Stimulated activated memory B cell treated with anti-CD40 and anti-IgM and Interleukin-4, amounts not matched to agents 10 μg/mL and 1 μg/mL and 100 μg/mL, for 72 hours (primary cell): ENCODE measurements around the gene RELN.
A peak's percentile ranks its signal among the peaks of the same experiment; 100 is the strongest.

Source experiments
- ATAC-seq: fragments of 150-1000 bp; cut with Tn5 transposase; 2 replicates; pipeline ENCODE4 v1.10.0; 2021
- H3K27ac Mint-ChIP-seq: one replicate; pipeline ENCODE4 v1.8.0; 2022; ENCODE audit warnings: mild to moderate bottlenecking, mixed read lengths
- H3K27me3 Mint-ChIP-seq: one replicate; pipeline ENCODE4 v1.8.0; 2022; ENCODE audit warnings: mixed read lengths
- H3K36me3 Mint-ChIP-seq: one replicate; pipeline ENCODE4 v1.8.0; 2022; ENCODE audit warnings: mixed read lengths
- H3K4me1 Mint-ChIP-seq: one replicate; pipeline ENCODE4 v1.8.0; 2022; ENCODE audit warnings: mixed read lengths
- H3K4me3 Mint-ChIP-seq: one replicate; pipeline ENCODE4 v1.8.0; 2022; ENCODE audit warnings: mild to moderate bottlenecking, moderate library complexity, mixed read lengths
- H3K9me3 Mint-ChIP-seq: one replicate; pipeline ENCODE4 v1.8.0; 2022; ENCODE audit warnings: mixed read lengths

RELN gene

GRCh38 chr7:103680161-103681144 is 309.0 kb downstream of the RELN start:
- peak; percentile 8 for ATAC-seq
- H3K9me3 Mint-ChIP-seq: no peaks in the 10 kb centered on the region
- H3K4me1 Mint-ChIP-seq: no peaks in the 10 kb centered on the region
- no peaks in the 10 kb centered on the region for H3K36me3 Mint-ChIP-seq
- no peak overlapping the region for H3K4me3 Mint-ChIP-seq
- H3K27ac Mint-ChIP-seq: no peak overlapping the region
- no peaks in the 10 kb centered on the region for H3K27me3 Mint-ChIP-seq

- ATAC-seq: no peak
- no peak overlapping the region for H3K27ac Mint-ChIP-seq
- H3K4me3 Mint-ChIP-seq: no peak overlapping the region
- no peaks in the 10 kb centered on the region for H3K4me1 Mint-ChIP-seq
- H3K36me3 Mint-ChIP-seq: no peaks in the 10 kb centered on the region
- H3K9me3 Mint-ChIP-seq: peaks cover 3% of the 10 kb centered on the region
- H3K27me3 Mint-ChIP-seq: peaks cover 6% of the 10 kb centered on the region
Measured at GRCh38 chr7:103679151-103680132, 310.0 kb downstream of the RELN start.

DNA sequence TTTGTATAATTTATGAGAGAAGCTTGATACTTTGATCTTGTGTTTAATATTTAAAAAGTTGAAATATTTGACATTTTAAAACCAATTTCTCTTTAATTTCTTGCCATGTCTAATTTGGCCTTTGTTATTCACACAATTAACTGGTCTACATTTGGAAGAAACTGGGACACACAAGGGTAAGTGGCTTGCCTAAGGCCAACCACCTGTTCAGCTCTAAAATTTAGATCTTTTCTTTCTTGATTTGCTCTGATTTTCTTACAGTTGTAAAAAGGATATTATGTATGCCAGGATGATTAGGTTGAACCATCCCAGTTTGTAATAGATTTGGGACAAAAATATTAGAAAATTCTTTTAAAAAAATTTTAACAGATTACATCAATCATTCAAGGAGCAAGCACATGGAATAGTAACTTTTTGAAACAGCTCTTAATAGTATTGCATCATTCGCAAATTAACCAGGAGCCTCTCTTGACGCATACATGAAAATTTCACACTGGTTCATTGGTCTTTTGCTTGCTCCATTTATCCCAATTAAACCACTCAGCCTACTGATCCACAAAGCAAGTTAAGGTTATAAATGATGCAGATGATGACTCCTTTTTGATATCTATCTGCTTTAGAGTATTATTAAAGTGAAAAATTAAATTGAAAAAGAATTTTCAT is 321.0 kb downstream of the RELN start:
- Mint-ChIP-seq H3K9me3 (no peaks in the 10 kb centered on the region), H3K36me3 (no peaks in the 10 kb centered on the region), H3K4me1 (no peaks in the 10 kb centered on the region), H3K4me3 (no peak overlapping the region), H3K27ac (no peak overlapping the region), H3K27me3 (peaks cover 6% of the 10 kb centered on the region)
- ATAC-seq: no peak

DNA sequence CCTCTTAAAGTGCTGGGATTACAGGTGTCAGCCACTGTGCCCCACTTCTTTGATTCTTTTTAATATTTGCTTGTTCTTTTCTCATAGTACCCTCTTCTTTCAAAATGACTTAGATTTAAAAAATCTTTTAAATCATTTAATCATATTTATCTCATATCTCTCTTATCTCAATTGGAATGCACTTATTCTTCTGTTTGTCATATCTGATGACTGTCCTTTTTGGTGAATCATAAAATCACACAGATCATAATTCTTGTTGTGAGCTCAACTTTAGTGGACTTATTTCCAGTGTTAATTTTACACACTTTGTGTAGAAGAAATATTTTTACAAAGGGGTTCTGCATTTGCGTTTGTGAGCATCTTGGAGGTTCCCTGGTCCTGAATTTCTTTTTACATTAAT is 323.1 kb downstream of the RELN start:
- Mint-ChIP-seq H3K9me3 (no peaks in the 10 kb centered on the region), H3K36me3 (no peaks in the 10 kb centered on the region), H3K27ac (no peak overlapping the region), H3K27me3 (no peaks in the 10 kb centered on the region), H3K4me3 (no peak overlapping the region), H3K4me1 (no peaks in the 10 kb centered on the region)
- no peak for ATAC-seq

DNA sequence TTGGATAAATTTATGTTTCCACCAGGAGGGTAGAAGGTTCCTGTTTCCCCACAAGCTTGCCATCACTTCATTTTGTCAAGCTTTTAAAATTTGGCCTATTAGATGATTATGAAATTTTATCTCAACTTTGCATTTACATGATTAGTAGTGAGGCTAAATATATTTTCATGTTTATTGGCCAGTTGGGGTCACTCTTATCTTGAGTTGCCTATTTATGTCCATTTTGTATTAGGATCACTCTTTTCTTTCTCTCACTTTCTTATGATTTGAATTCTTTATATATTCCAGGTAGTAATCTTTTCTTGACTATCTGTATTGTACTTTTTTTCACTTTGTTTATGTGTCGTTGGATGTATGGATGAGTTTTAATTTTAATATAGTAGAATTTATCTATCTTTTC is 324.9 kb downstream of the RELN start:
- Mint-ChIP-seq H3K9me3 (no peaks in the 10 kb centered on the region), H3K36me3 (no peaks in the 10 kb centered on the region), H3K4me3 (no peak overlapping the region), H3K4me1 (no peaks in the 10 kb centered on the region), H3K27me3 (no peaks in the 10 kb centered on the region), H3K27ac (no peak overlapping the region)
- ATAC-seq: no peak

DNA sequence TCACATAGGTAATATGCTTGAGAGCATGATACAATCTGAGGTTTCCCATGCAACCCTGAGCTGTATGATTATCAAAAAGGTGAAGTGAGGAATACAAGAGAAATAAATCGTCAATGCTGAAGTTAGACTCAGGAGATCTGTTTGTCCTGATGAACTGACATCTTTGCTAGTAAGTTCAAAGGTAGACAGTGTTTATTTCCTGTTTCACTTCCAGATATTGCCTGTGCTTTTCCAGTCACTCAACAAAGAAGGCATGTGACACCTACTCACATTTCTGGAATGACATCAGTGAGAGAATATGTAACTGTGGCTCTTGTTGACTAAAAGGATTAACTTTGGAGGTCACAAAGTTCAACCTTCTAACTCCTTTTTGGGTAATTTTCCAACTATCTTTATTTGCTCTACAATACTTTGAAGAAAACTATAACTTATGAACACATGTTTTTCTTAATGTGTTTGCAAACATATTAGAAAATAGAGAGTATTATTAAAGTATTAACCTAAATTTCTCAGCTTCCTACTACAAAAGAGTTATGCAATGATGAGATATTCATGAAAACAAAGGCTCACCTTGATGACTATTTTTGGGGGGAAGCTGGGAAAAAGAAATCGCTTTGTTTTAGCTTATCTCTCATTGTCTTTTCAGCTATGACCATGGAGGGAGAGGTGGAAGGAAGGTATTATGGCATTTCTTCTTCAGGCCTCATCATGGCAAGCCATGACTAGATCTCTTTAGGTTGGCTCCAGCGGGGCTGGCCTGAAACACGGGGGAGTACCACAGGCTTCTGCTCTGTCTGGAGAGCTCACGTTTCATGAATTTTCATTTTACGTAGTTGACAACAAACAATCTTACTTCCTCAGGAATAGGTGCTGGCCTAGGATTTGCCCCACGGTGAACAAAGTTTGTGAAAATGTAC is 328.7 kb downstream of the RELN start:
- no peak for ATAC-seq
- Mint-ChIP-seq H3K27me3 (no peaks in the 10 kb centered on the region), H3K4me1 (no peaks in the 10 kb centered on the region), H3K27ac (no peak overlapping the region), H3K36me3 (no peaks in the 10 kb centered on the region), H3K9me3 (no peaks in the 10 kb centered on the region), H3K4me3 (no peak overlapping the region)

DNA sequence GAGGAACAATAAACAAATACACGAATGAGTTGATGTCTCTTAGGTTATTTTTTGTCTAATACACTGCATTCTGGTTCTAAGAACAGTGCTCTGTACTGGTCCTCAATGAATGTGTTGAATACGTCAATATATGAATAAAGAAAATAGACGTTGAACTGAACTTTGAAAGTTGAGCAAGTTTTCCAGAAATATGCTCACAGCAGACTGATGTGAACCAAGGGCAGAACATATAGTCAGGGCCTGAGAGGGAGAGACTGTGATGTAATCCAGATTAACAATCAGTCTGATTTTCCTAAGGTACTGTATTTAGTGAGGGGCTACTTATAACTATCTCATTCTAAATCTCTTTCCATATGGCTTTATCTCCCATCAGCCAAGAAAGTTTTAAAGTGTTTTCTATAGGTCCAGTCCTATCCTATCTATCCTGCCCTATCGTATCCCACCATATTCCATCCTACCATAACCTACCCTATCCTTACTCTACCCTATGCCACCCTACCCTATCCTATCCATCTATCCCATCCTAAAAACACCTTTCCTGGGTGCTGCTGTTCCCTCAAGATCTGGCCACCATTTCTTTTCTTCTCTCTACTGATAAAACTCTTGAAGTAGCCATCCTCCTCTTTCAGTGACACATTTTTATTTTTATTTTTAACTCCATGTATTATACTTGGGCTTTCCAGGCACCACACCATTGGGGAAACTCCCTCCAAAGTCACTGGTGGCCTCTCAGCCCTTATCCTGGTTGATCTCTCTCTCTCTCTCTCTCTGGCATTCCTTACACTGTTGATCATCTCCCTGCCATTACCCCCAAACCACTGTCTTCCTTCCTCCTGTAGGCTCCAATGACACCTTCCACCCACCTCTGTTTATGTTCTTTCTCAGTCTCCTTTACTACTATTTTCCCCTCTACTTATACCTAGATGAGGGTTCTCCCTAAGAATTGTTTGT is 331.1 kb downstream of the RELN start:
- no peaks in the 10 kb centered on the region for H3K9me3 Mint-ChIP-seq
- no peaks in the 10 kb centered on the region for H3K36me3 Mint-ChIP-seq
- no peaks in the 10 kb centered on the region for H3K27me3 Mint-ChIP-seq
- no peak for ATAC-seq
- no peaks in the 10 kb centered on the region for H3K4me1 Mint-ChIP-seq
- H3K27ac Mint-ChIP-seq: no peak overlapping the region
- no peak overlapping the region for H3K4me3 Mint-ChIP-seq

DNA sequence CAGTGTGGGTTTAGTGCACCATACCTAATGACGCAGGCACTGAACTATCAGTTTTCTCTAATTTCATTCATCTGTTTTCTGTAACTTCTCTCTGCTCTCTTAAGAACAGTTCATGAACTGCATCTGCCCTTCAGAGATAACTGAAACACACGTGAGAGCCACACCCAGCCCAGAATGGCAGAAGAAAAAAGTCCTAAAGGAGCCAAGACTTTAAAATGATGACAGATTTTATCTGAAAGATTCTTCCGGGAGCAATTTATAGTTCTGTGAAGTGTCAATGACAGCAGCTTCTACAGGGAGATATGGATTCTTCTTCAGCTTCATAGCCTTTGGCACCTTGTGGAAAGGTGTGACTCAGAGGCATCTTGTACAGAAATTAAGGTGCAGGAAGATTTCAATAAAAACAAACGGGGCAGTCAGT is 332.0 kb downstream of the RELN start:
- H3K36me3 Mint-ChIP-seq: no peaks in the 10 kb centered on the region
- H3K27ac Mint-ChIP-seq: no peak overlapping the region
- H3K27me3 Mint-ChIP-seq: no peaks in the 10 kb centered on the region
- no peaks in the 10 kb centered on the region for H3K9me3 Mint-ChIP-seq
- no peak for ATAC-seq
- H3K4me3 Mint-ChIP-seq: no peak overlapping the region
- no peaks in the 10 kb centered on the region for H3K4me1 Mint-ChIP-seq

- no peaks in the 10 kb centered on the region for H3K27me3 Mint-ChIP-seq
- H3K9me3 Mint-ChIP-seq: no peaks in the 10 kb centered on the region
- no peak overlapping the region for H3K4me3 Mint-ChIP-seq
- no peaks in the 10 kb centered on the region for H3K36me3 Mint-ChIP-seq
- no peak for ATAC-seq
- H3K27ac Mint-ChIP-seq: no peak overlapping the region
- H3K4me1 Mint-ChIP-seq: no peaks in the 10 kb centered on the region
Measured at GRCh38 chr7:103656221-103656620, 333.2 kb downstream of the RELN start.

DNA sequence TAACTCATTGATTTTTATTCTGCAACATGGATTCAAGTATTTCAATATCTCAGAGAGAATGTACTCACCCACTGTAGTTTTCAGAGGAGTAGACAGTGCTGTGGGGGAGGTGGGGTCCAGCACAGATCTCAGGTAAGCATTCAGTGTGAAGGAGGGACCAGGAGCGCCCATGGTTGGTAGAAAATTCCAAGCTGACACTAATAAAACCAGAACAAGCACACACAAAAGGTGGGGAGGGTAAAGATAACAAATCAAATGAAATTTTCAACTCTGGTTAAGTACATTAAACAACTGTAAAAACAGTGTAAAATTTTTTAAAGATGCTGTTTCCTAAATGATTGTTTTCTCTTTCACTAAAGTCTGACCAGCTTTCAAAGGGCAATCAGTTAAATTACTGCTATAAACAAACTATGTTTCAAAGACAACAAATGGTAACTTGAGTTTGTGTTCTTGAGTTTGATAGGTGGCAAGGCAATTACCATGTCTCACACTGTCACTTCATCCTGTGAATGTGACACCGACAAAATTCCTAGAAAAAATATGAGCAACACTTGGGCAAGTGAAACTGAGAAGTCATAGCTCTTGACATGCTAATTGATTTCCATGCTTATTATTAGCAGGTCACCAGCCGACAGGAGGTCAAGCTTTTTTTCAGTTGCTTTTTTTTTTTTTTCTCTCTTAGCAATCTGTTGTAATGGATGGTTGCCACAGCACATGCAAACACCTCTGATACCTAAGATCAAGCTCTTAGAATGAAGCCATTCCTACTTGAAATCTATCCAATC is 337.7 kb downstream of the RELN start:
- Mint-ChIP-seq H3K36me3 (no peaks in the 10 kb centered on the region), H3K27me3 (no peaks in the 10 kb centered on the region), H3K4me1 (no peaks in the 10 kb centered on the region), H3K9me3 (peaks cover 17% of the 10 kb centered on the region), H3K27ac (no peak overlapping the region), H3K4me3 (no peak overlapping the region)
- no peak for ATAC-seq

DNA sequence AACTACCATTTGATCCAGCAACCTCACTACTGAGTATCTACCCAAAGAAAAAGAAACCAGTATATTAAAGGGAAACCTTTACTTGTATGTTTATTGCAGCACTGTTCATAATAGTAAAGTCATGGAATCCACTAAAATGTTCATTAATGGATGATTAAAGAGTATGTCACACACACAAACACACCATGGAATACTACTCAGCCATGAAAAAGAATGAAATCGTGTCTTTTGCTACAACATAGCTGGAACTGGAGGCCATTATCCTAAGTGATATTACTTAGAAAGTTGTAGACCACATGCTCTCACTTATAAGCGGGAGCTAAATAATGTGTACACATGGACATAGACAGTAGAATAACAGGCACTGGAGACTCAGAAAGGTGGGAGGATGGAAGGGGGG is 340.4 kb downstream of the RELN start:
- Mint-ChIP-seq H3K27me3 (peaks cover 8% of the 10 kb centered on the region), H3K4me3 (no peak overlapping the region), H3K36me3 (no peaks in the 10 kb centered on the region), H3K4me1 (no peaks in the 10 kb centered on the region), H3K27ac (no peak overlapping the region), H3K9me3 (peaks cover 23% of the 10 kb centered on the region)
- no peak for ATAC-seq

- Mint-ChIP-seq H3K36me3 (no peaks in the 10 kb centered on the region), H3K9me3 (peaks cover 26% of the 10 kb centered on the region), H3K27ac (no peak overlapping the region), H3K27me3 (peaks cover 8% of the 10 kb centered on the region), H3K4me1 (no peaks in the 10 kb centered on the region), H3K4me3 (no peak overlapping the region)
- no peak for ATAC-seq
Measured at GRCh38 chr7:103648135-103648534, 341.3 kb downstream of the RELN start.

- H3K27me3 Mint-ChIP-seq: peaks cover 8% of the 10 kb centered on the region
- no peaks in the 10 kb centered on the region for H3K4me1 Mint-ChIP-seq
- no peak overlapping the region for H3K27ac Mint-ChIP-seq
- no peak overlapping the region for H3K4me3 Mint-ChIP-seq
- no peaks in the 10 kb centered on the region for H3K36me3 Mint-ChIP-seq
- ATAC-seq: no peak
- H3K9me3 Mint-ChIP-seq: peaks cover 26% of the 10 kb centered on the region
Measured at GRCh38 chr7:103644319-103644718, 345.1 kb downstream of the RELN start.
